22Rv1 (cell line): Measurements from ENCODE around the gene SLC44A5.

Experiments used
- ZFX ChIP-seq: fragments of 450-650 bp; IDR thresholded peaks from 2 replicates; pipeline ENCODE4 v1.6.1; 2017; ENCODE audit warnings: antibody characterized with exemption, borderline replicate concordance
- TF ChIP-seq, protein P1 (sequence below): fragments of 450-650 bp; IDR thresholded peaks from 2 replicates; pipeline ENCODE4 v1.5.1; 2017; ENCODE audit warnings: mild to moderate bottlenecking

DNA sequence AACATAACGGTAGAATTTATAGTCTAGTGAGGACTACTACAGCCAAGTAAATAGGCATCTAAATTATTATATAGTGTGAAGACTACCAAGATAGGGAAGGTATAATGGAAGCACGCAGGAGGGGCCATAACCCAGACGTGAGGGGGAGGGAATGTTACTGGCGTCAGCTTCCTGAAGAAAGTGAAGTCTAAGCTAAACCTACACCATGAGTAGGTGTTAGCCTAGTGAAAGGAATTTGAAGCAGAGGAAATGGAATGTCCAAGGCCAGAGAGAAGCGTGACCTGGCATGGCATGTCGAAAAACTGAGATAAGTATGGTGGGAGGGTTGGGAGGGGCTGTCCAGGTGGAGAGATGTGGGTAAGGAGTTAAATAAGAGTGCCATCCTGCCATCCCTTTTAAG is 140.5 kb downstream of the SLC44A5 start:
- TF ChIP-seq, protein P1, sequence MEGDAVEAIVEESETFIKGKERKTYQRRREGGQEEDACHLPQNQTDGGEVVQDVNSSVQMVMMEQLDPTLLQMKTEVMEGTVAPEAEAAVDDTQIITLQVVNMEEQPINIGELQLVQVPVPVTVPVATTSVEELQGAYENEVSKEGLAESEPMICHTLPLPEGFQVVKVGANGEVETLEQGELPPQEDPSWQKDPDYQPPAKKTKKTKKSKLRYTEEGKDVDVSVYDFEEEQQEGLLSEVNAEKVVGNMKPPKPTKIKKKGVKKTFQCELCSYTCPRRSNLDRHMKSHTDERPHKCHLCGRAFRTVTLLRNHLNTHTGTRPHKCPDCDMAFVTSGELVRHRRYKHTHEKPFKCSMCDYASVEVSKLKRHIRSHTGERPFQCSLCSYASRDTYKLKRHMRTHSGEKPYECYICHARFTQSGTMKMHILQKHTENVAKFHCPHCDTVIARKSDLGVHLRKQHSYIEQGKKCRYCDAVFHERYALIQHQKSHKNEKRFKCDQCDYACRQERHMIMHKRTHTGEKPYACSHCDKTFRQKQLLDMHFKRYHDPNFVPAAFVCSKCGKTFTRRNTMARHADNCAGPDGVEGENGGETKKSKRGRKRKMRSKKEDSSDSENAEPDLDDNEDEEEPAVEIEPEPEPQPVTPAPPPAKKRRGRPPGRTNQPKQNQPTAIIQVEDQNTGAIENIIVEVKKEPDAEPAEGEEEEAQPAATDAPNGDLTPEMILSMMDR = no peak
- no peak for TF ChIP-seq ZFX
